GM12864 (cell line): Measurements from ENCODE around the gene CEP70.
"Not testable (repeated sequence)": the region's sequence is repeated elsewhere in the genome, so short reads cannot be mapped to it uniquely, and the experiment has no call there.

Experiments used
- DNase-seq: peaks from one replicate; pipeline ENCODE4 v3.0.0-alpha.2; 2011; ENCODE audit warnings: low read depth
- H3K4me3 ChIP-seq: 2 replicates; pipeline ENCODE4 v1.5.1; 2011; ENCODE audit warnings: mild to moderate bottlenecking, low read depth, low read length, control low read depth
- TF ChIP-seq, protein P1 (sequence below): IDR thresholded peaks from 2 replicates; pipeline ENCODE4 v1.5.1; 2011; ENCODE audit warnings: low read depth, mild to moderate bottlenecking, moderate library complexity, low read length, control low read depth, inconsistent platforms; ENCODE audit errors: missing control alignments

The CEP70 gene

DNA sequence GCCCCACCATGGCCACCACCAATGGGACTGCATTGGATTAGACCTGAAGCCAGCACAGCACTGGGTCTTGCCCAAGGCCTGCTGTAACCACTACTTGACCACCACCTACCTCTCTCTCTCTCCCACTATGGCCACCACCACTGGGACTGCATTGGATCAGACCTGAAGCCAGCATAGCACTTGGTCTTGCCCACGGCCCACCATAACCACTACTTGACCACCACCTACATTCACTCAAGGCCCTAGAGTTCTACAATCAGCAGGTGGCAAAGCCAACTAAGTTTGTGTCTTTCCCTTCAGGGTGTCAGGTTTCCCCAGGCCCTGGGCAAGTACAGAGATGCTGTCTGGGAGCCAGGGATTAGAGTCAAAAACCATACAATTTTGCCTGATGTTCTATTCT lies 102.1 kb downstream of the CEP70 start:
- H3K4me3 ChIP-seq = no peak overlapping the region
- no peak for DNase-seq
- TF ChIP-seq, protein P1, sequence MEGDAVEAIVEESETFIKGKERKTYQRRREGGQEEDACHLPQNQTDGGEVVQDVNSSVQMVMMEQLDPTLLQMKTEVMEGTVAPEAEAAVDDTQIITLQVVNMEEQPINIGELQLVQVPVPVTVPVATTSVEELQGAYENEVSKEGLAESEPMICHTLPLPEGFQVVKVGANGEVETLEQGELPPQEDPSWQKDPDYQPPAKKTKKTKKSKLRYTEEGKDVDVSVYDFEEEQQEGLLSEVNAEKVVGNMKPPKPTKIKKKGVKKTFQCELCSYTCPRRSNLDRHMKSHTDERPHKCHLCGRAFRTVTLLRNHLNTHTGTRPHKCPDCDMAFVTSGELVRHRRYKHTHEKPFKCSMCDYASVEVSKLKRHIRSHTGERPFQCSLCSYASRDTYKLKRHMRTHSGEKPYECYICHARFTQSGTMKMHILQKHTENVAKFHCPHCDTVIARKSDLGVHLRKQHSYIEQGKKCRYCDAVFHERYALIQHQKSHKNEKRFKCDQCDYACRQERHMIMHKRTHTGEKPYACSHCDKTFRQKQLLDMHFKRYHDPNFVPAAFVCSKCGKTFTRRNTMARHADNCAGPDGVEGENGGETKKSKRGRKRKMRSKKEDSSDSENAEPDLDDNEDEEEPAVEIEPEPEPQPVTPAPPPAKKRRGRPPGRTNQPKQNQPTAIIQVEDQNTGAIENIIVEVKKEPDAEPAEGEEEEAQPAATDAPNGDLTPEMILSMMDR = no peak

DNA sequence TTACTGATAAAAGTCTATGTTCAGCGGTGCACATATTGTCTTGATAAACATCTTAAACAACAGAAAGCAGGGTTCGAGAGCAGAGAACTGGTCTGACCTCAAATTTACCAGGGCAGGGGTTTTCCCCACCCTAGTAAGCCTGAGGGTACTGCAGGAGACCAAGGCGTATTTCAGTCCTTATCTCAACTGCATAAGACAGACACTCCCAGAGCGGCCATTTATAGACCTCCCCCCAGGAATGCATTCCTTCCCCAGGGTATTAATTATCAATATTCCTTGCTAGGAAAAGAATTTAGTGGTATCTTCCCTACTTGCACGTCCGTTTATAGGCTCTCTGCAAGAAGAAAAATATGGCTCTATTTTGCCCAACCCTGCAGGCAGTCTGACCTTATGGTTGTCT lies 107.5 kb downstream of the CEP70 start:
- DNase-seq, H3K4me3 ChIP-seq: not testable (repeated sequence)

DNA sequence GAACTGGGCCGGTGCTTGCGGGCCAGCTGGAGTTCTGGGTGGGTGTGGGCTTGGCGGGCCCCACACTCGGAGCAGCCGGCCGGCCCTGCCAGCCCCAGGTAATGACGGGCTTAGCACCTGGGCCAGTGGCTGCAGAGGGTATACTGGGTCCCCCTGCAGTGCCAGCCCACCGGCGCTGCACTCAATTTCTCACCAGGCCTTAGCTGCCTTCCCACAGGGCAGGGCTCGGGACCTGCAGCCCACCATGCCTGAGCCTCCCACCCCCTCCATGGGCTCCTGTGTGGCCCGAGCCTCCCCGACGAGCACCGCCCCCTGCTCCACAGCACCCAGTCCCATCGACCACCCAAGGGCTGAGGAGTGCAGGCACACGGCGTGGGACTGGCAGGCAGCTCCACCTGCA lies 109.4 kb downstream of the CEP70 start:
- not testable (repeated sequence) for H3K4me3 ChIP-seq, DNase-seq

DNA sequence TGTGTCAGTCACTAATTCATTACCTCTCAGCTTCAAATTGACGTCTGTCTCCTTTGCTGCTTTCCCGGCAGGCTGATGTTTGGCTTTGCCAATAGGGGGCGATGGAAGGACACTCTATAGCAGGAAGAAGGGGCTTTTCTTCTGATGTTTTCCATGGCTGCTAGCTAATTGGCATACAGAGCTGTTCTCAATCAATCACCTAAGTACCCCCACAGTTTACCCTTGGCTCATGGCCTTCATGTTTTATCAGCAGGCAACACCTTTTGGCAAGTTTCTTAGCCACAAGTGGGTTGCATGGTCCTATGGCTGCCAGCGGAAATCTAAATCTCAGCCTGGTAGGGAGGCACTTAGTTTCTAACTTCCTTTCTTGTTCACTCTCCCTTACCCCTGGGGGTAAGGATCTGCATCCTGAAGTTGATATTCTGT lies 114.6 kb downstream of the CEP70 start:
- DNase-seq = no peak
- H3K4me3 ChIP-seq = no peak overlapping the region
- TF ChIP-seq, protein P1 = peak; percentile 87

DNA sequence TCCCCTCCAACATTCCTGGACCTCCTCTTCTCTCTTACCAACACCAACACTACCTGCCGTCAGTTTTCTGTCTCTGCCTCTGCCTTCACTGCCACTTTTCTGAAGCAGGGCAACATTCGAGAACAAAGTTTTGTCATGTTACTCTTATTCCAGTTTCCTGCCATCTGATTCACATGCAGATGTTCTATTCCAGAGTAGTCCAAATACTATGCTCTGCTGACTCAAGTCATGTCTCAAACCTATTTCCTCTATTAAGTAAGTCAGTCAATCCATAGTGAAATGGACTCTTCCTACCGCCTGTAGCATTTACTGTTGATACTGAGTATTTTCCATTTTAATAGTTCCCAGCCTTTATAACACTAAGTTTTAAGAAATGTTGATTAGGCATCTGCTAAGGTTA lies 116.3 kb downstream of the CEP70 start:
- no peak for DNase-seq
- TF ChIP-seq, protein P1 = no peak
- H3K4me3 ChIP-seq = no peak overlapping the region

DNA sequence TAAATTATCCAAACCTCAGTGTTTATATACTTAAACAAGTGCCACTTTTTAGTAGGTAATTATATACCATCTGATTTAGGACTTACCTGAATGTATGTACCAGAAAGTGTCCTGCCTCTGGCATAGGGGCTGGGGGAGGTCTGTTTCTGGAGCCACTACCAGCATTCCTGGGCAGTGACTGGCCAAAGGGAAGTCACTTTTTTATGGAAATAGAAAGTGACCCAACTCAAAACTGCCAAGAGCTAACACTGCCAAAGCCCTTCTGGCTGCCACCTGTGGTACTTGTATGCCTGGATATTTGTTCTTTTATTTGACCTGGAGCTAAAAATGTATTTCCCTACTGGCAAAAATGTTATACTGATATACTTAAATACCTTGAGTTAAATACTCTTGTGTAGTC lies 116.9 kb downstream of the CEP70 start:
- no peak overlapping the region for H3K4me3 ChIP-seq
- no peak for DNase-seq
- TF ChIP-seq, protein P1 = no peak

DNA sequence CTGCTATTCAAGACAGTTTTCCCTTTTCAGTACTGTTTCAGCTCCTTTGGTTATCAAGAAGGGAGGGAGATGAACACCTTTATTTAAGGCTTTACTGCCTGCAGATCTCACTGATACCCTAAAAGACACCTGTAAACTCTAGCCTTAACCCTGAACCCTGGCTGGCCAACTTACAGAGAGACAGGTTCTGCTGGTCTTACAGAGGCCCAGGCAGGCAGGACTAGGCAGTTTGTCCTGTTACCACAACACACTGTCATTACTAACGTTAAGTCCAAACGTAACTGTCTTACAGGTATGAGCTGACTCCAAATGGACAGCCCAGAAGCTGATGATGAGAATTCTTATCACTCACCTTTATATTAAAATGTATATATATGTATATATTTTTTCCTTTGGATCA lies 117.5 kb downstream of the CEP70 start:
- no peak overlapping the region for H3K4me3 ChIP-seq
- no peak for DNase-seq
- TF ChIP-seq, protein P1 = no peak

DNA sequence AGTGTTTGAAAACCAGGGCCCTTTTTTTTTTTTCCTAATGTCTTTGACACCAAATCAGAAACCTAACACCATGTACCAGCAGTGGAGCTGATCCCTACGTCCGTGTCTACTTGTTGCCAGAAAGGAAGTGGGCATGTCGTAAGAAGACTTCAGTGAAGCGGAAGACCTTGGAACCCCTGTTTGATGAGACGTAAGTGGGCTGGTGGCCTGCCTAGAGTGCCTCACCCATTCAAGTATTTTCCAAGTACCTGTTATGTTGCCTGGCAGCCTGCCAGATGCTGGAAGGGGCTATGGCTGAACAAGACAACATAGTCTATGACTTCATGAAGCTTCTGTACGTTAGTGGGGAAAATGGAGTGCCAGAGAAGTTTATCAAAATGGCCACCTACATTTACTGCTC lies 119.9 kb downstream of the CEP70 start:
- DNase-seq = no peak

More for the DNA sequence above, 119.9 kb downstream of the CEP70 start:
- H3K4me3 ChIP-seq = no peak overlapping the region
- TF ChIP-seq, protein P1 = no peak
